Measurements from ENCODE around the gene ALKBH6. TPM values are rescaled to one million over a fixed set of nuclear protein-coding genes. Genes with fewer than 3 reads are reported as not detected.

The ALKBH6 gene
- total RNA-seq, 2 experiments from 2014 or later, result 38.2 to 43.0 TPM

GRCh38 chr19:36001605-36002004 lies 12.4 kb downstream of the ALKBH6 start:
- H3K27ac Mint-ChIP-seq, result no peak overlapping the region

GRCh38 chr19:35996777-35997176 lies 17.2 kb downstream of the ALKBH6 start:
- Mint-ChIP-seq H3K27ac (no peak overlapping the region), H3K27me3 (no peaks in the 10 kb centered on the region), H3K4me1 (peaks cover 32% of the 10 kb centered on the region), H3K4me3 (peak overlapping the region; percentile 90), H3K36me3 (ENCODE audit: low read depth) (peaks cover 21% of the 10 kb centered on the region), H3K9me3 (no peaks in the 10 kb centered on the region)
- DNase-seq, result no peak
- POLR2A ChIA-PET, result no interaction called here
- CTCF ChIA-PET, result interaction anchor here (1.7 to 2.1 kb wide), 2 partner anchors 9 to 12 kb away, joined by 4 to 7 read pairs; partner anchors contain the start of gene SYNE4

More at GRCh38 chr19:36001605-36002004, 12.4 kb downstream of the ALKBH6 start:
- H3K36me3 Mint-ChIP-seq (ENCODE audit: low read depth), result peaks cover 12% of the 10 kb centered on the region
- no peak overlapping the region for H3K4me3 Mint-ChIP-seq
- no peaks in the 10 kb centered on the region for H3K27me3 Mint-ChIP-seq
- CTCF ChIA-PET, result interaction anchor here (0.6 kb wide), 2 partner anchors 31 to 39 kb away, joined by 3 to 4 read pairs; partner anchors contain the start of gene CLIP3
- peaks cover 13% of the 10 kb centered on the region for H3K4me1 Mint-ChIP-seq
- no peak for DNase-seq
- POLR2A ChIA-PET, result no interaction called here
- H3K9me3 Mint-ChIP-seq, result no peaks in the 10 kb centered on the region

GRCh38 chr19:35995048-35995993 lies 18.7 kb downstream of the ALKBH6 start, which contains the start of gene SDHAF1:
SDHAF1 (plus strand) TSS chr19:35995188; CDS start chr19:35995275, 87 bp downstream.
- ChIA-PET POLR2A (interaction anchor here (0.5 to 0.6 kb wide), 2 partner anchors 14 to 54 kb away, joined by 3 read pairs; no protein-coding TSS in a partner anchor), CTCF (interaction anchor here (1.0 to 2.1 kb wide), 2 partner anchors 13 to 63 kb away, joined by 3 to 7 read pairs; partner anchors contain the start of gene SYNE4)
- Mint-ChIP-seq H3K27ac (peak within 1 kb of the TSS; percentile 94), H3K4me3 (peak within 1 kb of the TSS; percentile 90), H3K4me1 (peaks cover 32% of the 10 kb centered on the region), H3K9me3 (no peaks in the 10 kb centered on the region), H3K36me3 (ENCODE audit: low read depth) (peaks cover 19% of the 10 kb centered on the region), H3K27me3 (no peaks in the 10 kb centered on the region)
- DNase-seq, result peak; percentile 96

GRCh38 chr19:35993923-35994598 lies 20.0 kb downstream of the ALKBH6 start:
- Mint-ChIP-seq H3K36me3 (ENCODE audit: low read depth) (peaks cover 17% of the 10 kb centered on the region), H3K4me3 (peak overlapping the region; percentile 51), H3K27ac (peak overlapping the region; percentile 78), H3K9me3 (no peaks in the 10 kb centered on the region), H3K27me3 (no peaks in the 10 kb centered on the region), H3K4me1 (peaks cover 29% of the 10 kb centered on the region)
- ChIA-PET CTCF (interaction anchor here (0.5 to 1.6 kb wide), 4 partner anchors 13 to 1294 kb away, joined by 3 to 4 read pairs (median 4); no protein-coding TSS in a partner anchor), POLR2A (no interaction called here)
- DNase-seq, result no peak

- no peak overlapping the region for H3K4me3 Mint-ChIP-seq
- ChIA-PET CTCF (interaction anchor here (0.8 to 1.6 kb wide), 5 partner anchors 10 to 19 kb away, joined by 3 to 4 read pairs (median 3); no protein-coding TSS in a partner anchor), POLR2A (no interaction called here)
- DNase-seq, result no peak
- peaks cover 3% of the 10 kb centered on the region for H3K9me3 Mint-ChIP-seq
- H3K27ac Mint-ChIP-seq, result no peak overlapping the region
- peaks cover 29% of the 10 kb centered on the region for H3K4me1 Mint-ChIP-seq
- peaks cover 17% of the 10 kb centered on the region for H3K36me3 Mint-ChIP-seq (ENCODE audit: low read depth)
- H3K27me3 Mint-ChIP-seq, result peaks cover 6% of the 10 kb centered on the region
These were observed 20.9 kb downstream of the ALKBH6 start for GRCh38 chr19:35992907-35993765.

- no peak overlapping the region for H3K4me3 Mint-ChIP-seq
- H3K27me3 Mint-ChIP-seq, result peaks cover 11% of the 10 kb centered on the region
- H3K4me1 Mint-ChIP-seq, result peaks cover 22% of the 10 kb centered on the region
- peaks cover 11% of the 10 kb centered on the region for H3K36me3 Mint-ChIP-seq (ENCODE audit: low read depth)
- CTCF ChIA-PET, result interaction anchor here (0.6 to 1.3 kb wide), 2 partner anchors 13 to 15 kb away, joined by 3 read pairs; no protein-coding TSS in a partner anchor
- H3K9me3 Mint-ChIP-seq, result peaks cover 3% of the 10 kb centered on the region
- no peak for DNase-seq
- H3K27ac Mint-ChIP-seq, result no peak overlapping the region
- POLR2A ChIA-PET, result no interaction called here
These were observed 22.1 kb downstream of the ALKBH6 start for GRCh38 chr19:35991731-35992450.

- H3K27ac Mint-ChIP-seq, result no peak overlapping the region
These were observed 23.0 kb downstream of the ALKBH6 start for GRCh38 chr19:35990771-35991730.

GRCh38 chr19:35990156-35990555 lies 23.9 kb downstream of the ALKBH6 start:
- DNase-seq, result no peak
- ChIA-PET CTCF (no interaction called here), POLR2A (no interaction called here)
- peaks cover 27% of the 10 kb centered on the region for H3K27me3 Mint-ChIP-seq
- no peak overlapping the region for H3K4me3 Mint-ChIP-seq
- peaks cover 10% of the 10 kb centered on the region for H3K4me1 Mint-ChIP-seq
- peaks cover 1% of the 10 kb centered on the region for H3K36me3 Mint-ChIP-seq (ENCODE audit: low read depth)
- no peak overlapping the region for H3K27ac Mint-ChIP-seq
- peaks cover 3% of the 10 kb centered on the region for H3K9me3 Mint-ChIP-seq

More at GRCh38 chr19:35990771-35991730, 23.0 kb downstream of the ALKBH6 start:
- Mint-ChIP-seq H3K36me3 (ENCODE audit: low read depth) (peaks cover 5% of the 10 kb centered on the region), H3K4me1 (peaks cover 16% of the 10 kb centered on the region), H3K4me3 (no peak overlapping the region), H3K9me3 (peaks cover 3% of the 10 kb centered on the region), H3K27me3 (peaks cover 18% of the 10 kb centered on the region)
- CTCF ChIA-PET, result interaction anchor here (0.6 to 0.7 kb wide), 3 partner anchors 14 to 1840 kb away, joined by 3 read pairs; no protein-coding TSS in a partner anchor
- no peak for DNase-seq
- POLR2A ChIA-PET, result no interaction called here

GRCh38 chr19:35988824-35989223 lies 25.2 kb downstream of the ALKBH6 start:
- DNase-seq, result no peak
- H3K36me3 Mint-ChIP-seq (ENCODE audit: low read depth), result no peaks in the 10 kb centered on the region
- H3K4me1 Mint-ChIP-seq, result peaks cover 3% of the 10 kb centered on the region
- H3K9me3 Mint-ChIP-seq, result peaks cover 3% of the 10 kb centered on the region
- no peak overlapping the region for H3K4me3 Mint-ChIP-seq
- ChIA-PET POLR2A (no interaction called here), CTCF (interaction anchor here (0.6 kb wide), 1 partner anchor 37 kb away, joined by 6 read pairs; no protein-coding TSS in a partner anchor)
- H3K27me3 Mint-ChIP-seq, result peaks cover 29% of the 10 kb centered on the region
- no peak overlapping the region for H3K27ac Mint-ChIP-seq

- CTCF ChIA-PET, result no interaction called here
- Mint-ChIP-seq H3K4me1 (peaks cover 3% of the 10 kb centered on the region), H3K27ac (no peak overlapping the region), H3K9me3 (peaks cover 3% of the 10 kb centered on the region), H3K27me3 (peaks cover 29% of the 10 kb centered on the region), H3K36me3 (ENCODE audit: low read depth) (no peaks in the 10 kb centered on the region), H3K4me3 (no peak overlapping the region)
- POLR2A ChIA-PET, result no interaction called here
- DNase-seq, result no peak
These were observed 26.5 kb downstream of the ALKBH6 start for GRCh38 chr19:35987571-35987896.

All from activated CD4-positive, alpha-beta T cell treated with anti-CD3 and anti-CD28 coated beads, Interleukin-2, amount 10 ng/mL, durations not matched to agents 7 days and 5 days (primary cell).